ENCODE results near the gene PPP1R3A.

PPP1R3A gene

DNA sequence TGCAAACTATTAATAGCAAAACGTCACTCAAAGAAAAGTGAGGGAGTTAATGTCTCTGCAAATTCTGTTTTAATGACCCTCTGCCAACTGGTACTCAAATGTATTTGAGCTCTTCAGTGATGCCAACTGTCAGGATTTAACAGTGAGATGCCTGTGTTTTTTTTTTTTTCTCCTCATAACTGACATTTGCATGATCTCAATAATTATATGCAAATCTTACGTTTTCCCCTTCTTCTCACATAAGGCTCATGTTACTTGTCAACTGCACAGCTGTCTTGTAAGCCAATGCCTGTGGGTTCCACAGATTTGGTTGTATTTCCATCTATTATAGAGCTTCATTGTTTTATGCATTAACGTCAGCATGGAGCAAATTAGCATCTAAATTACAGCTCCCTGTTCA is 38.2 kb downstream of the PPP1R3A start:
- H3K4me3 ChIP-seq (ENCODE audit: low read depth, low read length) = no peak overlapping the region
- TF ChIP-seq, protein P1, sequence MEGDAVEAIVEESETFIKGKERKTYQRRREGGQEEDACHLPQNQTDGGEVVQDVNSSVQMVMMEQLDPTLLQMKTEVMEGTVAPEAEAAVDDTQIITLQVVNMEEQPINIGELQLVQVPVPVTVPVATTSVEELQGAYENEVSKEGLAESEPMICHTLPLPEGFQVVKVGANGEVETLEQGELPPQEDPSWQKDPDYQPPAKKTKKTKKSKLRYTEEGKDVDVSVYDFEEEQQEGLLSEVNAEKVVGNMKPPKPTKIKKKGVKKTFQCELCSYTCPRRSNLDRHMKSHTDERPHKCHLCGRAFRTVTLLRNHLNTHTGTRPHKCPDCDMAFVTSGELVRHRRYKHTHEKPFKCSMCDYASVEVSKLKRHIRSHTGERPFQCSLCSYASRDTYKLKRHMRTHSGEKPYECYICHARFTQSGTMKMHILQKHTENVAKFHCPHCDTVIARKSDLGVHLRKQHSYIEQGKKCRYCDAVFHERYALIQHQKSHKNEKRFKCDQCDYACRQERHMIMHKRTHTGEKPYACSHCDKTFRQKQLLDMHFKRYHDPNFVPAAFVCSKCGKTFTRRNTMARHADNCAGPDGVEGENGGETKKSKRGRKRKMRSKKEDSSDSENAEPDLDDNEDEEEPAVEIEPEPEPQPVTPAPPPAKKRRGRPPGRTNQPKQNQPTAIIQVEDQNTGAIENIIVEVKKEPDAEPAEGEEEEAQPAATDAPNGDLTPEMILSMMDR (IDR thresholded peaks at IDR 0.05; ENCODE audit: borderline replicate concordance, insufficient read depth, low read depth, low read length) = no peak

DNA sequence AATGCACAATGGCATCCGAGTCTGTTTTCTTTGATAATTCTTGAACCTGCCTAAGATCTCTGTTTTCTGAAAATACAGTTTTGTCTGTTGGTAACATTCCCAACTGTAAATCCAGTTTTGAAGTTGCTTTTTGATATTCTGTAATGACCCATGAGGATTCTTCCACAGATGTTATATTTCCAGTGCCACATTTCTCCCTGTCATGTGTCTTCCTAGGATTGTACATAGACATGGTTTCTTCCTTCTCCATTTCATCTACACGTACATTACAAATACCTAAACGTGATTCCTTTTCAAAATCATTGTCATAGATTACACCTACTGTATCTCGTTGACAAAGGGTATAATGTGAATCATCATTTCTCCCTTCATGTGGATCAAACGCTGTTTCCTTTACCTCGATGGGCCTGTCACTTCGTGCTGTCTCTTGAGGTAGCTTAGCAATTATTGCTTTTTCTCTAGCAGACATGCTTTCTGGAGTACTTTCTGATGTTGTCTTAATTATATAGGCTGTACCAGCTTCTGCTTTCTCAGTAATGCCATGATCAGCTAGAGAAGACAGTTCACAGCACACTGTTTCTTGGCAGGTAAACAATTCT is 40.3 kb downstream of the PPP1R3A start:
- TF ChIP-seq, protein P1 (IDR thresholded peaks at IDR 0.05; ENCODE audit: borderline replicate concordance, insufficient read depth, low read depth, low read length) = no peak
- no peak overlapping the region for H3K4me3 ChIP-seq (ENCODE audit: low read depth, low read length)

DNA sequence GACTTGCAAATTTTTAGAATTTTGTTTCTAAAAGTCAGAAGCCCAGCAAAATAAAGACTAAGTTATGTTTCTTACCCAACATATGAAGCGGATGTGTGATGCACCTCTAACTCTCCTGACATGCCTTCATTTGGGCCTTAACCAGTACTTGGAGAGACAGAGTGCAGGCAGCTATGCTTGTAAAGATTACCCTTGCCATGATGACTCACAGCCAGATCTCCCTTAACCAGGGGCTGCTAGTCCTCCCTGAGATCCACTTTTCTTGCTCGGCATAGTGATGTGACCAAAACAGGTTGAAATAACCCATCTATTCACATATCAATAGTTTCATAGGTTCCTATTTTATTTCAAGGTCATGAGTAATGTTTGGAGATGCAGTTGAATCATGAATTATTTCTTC is 43.6 kb downstream of the PPP1R3A start:
- no peak overlapping the region for H3K4me3 ChIP-seq (ENCODE audit: low read depth, low read length)
- TF ChIP-seq, protein P1 (IDR thresholded peaks at IDR 0.05; ENCODE audit: borderline replicate concordance, insufficient read depth, low read depth, low read length) = no peak

DNA sequence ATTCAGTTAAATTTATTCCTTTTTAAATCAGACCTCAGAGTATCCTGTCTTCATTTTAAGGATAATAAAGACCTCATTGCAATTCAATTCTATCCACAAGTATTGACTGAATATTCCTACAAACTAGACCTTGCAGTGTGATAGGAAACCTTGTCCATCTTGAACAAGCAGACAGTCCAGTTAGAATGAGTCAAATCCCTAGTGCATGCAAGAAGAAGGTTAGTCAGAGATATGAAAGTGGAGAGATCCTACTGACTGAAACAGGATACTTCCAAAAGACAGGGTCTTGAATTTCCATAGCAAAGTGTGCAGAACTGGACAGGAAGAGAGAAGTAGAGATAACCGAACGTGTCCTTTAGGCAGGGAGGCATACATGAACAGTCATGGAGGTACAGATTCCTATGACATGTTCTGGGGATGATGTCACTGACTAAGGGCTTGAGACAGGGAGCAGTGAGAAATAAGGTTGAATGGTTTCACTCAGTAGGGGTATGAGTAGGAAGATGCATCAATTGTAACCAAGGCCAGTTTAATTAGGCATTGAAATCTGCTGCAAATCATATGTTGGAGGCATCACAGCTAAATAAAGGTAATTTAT is 45.2 kb downstream of the PPP1R3A start:
- TF ChIP-seq, protein P1 (IDR thresholded peaks at IDR 0.05; ENCODE audit: borderline replicate concordance, insufficient read depth, low read depth, low read length) = no peak

DNA sequence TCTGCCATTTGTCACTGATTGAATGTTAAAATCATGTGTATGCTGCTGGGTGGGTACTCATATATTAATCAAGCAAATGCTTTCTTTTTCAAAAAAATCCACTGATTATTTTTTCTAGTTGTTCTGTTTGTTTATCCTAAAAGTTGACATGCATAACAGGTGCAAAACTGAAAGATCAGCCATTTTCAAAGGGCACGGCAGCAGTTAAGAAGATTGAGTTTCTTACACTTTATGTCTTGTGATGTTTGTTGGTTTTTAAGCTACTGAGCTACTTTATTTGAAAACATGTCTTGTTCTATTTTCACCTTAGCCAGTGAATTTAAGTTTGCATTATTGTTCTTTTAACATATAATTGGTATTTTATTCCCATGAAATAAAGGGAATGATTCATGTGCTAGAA is 45.8 kb downstream of the PPP1R3A start:
- no peak overlapping the region for H3K4me3 ChIP-seq (ENCODE audit: low read depth, low read length)
- TF ChIP-seq, protein P1 (IDR thresholded peaks at IDR 0.05; ENCODE audit: borderline replicate concordance, insufficient read depth, low read depth, low read length) = no peak

More for the DNA sequence above, 45.2 kb downstream of the PPP1R3A start:
- H3K4me3 ChIP-seq (ENCODE audit: low read depth, low read length) = no peak overlapping the region

DNA sequence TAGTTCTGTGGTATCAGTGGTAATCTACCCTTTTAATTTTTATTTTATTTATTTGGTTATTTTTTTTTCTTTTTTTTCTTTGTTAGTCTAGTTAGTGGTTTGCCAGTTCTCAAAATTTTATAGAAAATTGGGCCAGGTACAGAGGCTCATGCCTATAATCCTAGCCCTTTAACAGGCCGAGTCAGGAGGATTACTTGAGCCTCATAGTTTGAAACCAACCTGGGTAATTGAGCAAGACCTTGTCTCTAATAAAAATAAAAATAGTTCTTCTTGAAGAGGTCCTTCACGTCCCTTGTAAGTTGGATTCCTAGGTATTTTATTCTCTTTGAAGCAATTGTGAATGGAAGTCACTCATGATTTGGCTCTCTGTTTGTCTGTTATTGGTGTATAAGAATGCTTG is 51.5 kb downstream of the PPP1R3A start:
- TF ChIP-seq, protein P1 (IDR thresholded peaks at IDR 0.05; ENCODE audit: borderline replicate concordance, insufficient read depth, low read depth, low read length) = no peak
- no peak overlapping the region for H3K4me3 ChIP-seq (ENCODE audit: low read depth, low read length)

DNA sequence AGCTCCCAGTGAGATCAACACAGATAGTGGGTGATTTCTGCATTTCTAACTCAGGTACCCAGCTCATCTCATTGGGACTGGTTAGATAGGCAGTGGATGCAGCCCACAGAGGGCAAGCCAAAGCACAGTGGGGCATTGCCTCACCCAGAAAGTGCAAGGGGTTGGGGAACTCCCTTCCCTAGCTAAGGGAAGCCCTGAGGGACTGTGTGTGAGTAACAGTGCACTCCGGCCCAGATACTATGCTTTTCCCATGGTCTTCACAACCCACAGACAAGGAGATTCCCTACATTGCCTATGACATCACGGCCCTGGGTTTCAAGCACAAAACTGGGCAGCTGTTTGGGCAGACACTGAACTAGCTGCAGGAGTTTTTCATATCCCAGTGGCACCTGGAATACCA is 62.8 kb downstream of the PPP1R3A start:
- no peak overlapping the region for H3K4me3 ChIP-seq (ENCODE audit: low read depth, low read length)
- TF ChIP-seq, protein P1 (IDR thresholded peaks at IDR 0.05; ENCODE audit: borderline replicate concordance, insufficient read depth, low read depth, low read length) = no peak
